ENCODE data around the gene G3BP1. TPM values are rescaled to one million over a fixed set of nuclear protein-coding genes. Genes with fewer than 3 reads are reported as not detected.

Gene G3BP1
- polyA plus RNA-seq, 1 donor from 2014 or later, result 65.5 TPM

DNA sequence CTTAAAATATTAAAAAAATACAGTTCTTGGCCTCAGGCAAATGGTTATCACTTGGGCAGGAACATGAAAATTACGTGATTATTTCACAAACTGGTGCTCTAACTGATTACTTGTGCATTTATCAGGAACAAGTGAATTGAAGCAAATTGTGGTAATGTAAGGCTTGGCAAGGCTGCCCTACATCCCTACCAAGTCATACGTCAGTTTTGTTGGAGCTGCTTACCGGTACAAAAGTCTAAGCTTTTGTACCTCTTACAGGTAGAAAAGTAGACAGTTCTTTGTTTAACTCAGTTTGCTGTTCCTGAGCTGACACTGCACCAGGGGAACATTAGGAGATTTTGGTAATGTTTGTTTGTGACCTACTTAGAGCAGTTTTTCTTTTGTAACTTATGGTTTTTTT, 2.2 kb downstream of the G3BP1 start:
- Histone ChIP-seq H3K27ac (ENCODE audit: low read length) (no peak overlapping the region), H4K20me1 (ENCODE audit: insufficient read depth) (peaks cover 5% of the 10 kb centered on the region)
- TF ChIP-seq TAF1 (IDR thresholded peaks at IDR 0.05; ENCODE audit: low read depth) (no peak), EZH2 (IDR thresholded peaks at IDR 0.05; ENCODE audit: borderline replicate concordance, insufficient read depth, low read length, poor library complexity, severe bottlenecking) (no peak), EP300 (conservative IDR thresholded peaks at IDR 0.05; ENCODE audit: poor library complexity, severe bottlenecking) (no peak), POLR2AphosphoS5 (IDR thresholded peaks at IDR 0.05) (no peak), MXI1 (conservative IDR thresholded peaks at IDR 0.05; ENCODE audit: poor library complexity, severe bottlenecking) (no peak), CTCF (IDR thresholded peaks at IDR 0.05; ENCODE audit: poor library complexity, severe bottlenecking) (no peak), SMC3 (conservative IDR thresholded peaks at IDR 0.05; ENCODE audit: poor library complexity) (no peak), RAD21 (conservative IDR thresholded peaks at IDR 0.05) (no peak)
- TF ChIP-seq, protein P1, sequence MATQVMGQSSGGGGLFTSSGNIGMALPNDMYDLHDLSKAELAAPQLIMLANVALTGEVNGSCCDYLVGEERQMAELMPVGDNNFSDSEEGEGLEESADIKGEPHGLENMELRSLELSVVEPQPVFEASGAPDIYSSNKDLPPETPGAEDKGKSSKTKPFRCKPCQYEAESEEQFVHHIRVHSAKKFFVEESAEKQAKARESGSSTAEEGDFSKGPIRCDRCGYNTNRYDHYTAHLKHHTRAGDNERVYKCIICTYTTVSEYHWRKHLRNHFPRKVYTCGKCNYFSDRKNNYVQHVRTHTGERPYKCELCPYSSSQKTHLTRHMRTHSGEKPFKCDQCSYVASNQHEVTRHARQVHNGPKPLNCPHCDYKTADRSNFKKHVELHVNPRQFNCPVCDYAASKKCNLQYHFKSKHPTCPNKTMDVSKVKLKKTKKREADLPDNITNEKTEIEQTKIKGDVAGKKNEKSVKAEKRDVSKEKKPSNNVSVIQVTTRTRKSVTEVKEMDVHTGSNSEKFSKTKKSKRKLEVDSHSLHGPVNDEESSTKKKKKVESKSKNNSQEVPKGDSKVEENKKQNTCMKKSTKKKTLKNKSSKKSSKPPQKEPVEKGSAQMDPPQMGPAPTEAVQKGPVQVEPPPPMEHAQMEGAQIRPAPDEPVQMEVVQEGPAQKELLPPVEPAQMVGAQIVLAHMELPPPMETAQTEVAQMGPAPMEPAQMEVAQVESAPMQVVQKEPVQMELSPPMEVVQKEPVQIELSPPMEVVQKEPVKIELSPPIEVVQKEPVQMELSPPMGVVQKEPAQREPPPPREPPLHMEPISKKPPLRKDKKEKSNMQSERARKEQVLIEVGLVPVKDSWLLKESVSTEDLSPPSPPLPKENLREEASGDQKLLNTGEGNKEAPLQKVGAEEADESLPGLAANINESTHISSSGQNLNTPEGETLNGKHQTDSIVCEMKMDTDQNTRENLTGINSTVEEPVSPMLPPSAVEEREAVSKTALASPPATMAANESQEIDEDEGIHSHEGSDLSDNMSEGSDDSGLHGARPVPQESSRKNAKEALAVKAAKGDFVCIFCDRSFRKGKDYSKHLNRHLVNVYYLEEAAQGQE (IDR thresholded peaks at IDR 0.05; ENCODE audit: borderline replicate concordance), result no peak

DNA sequence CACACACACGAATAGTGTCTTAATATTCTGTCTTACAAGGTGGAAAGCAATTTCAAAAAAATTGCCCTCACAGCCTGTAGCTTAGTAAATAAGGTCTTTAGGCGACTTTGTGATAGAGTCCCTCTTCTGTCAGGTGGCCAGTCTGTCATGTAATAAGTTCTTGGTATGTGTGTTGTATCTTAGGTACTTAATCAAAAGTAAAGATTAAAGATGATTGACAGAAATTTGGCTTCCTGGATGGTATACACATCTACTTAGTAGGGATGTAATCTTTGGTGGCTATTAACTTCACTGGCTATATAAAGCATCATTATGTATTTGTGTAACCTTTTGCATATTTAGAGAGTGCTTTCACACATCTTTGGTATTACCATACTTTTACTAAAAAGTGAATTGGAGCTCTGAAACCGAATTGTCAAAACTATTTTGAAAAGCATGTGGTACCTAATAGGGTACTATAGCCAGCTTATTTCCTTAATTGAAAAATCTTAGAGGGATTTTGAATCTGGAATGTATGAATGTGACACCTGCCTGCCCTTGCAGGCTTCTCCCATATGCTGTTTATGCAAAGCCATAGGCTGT, 3.4 kb downstream of the G3BP1 start:
- Histone ChIP-seq H3F3A (ENCODE audit: insufficient read depth, low read length, poor library complexity, severe bottlenecking) (no peaks in the 10 kb centered on the region), H4K20me1 (ENCODE audit: insufficient read depth) (peaks cover 5% of the 10 kb centered on the region), H2AFZ (ENCODE audit: low read depth, low read length) (no peak overlapping the region), H3K79me2 (replicated peaks; ENCODE audit: insufficient read depth, low read length) (peaks cover 67% of the 10 kb centered on the region), H3K27me3 (ENCODE audit: insufficient read depth, low read depth, low read length) (no peaks in the 10 kb centered on the region), H3K36me3 (ENCODE audit: insufficient read depth, low read length) (no peaks in the 10 kb centered on the region), H3K9ac (ENCODE audit: low read length) (no peak overlapping the region), H3K9me3 (ENCODE audit: low read length) (no peaks in the 10 kb centered on the region), H3K9me2 (ENCODE audit: insufficient read depth, low read length) (no peaks in the 10 kb centered on the region), H3K27ac (ENCODE audit: low read length) (no peak overlapping the region), H3K4me3 (ENCODE audit: low read length) (peak overlapping the region; percentile 73), H3K4me2 (ENCODE audit: low read length) (no peak overlapping the region)
- no peak for TF ChIP-seq SMC3 (conservative IDR thresholded peaks at IDR 0.05; ENCODE audit: poor library complexity)
- no peak for TF ChIP-seq POLR2AphosphoS5 (IDR thresholded peaks at IDR 0.05)
- no peak for TF ChIP-seq RAD21 (conservative IDR thresholded peaks at IDR 0.05)
- TF ChIP-seq, protein P1 (IDR thresholded peaks at IDR 0.05; ENCODE audit: borderline replicate concordance), result no peak
- TF ChIP-seq EP300 (conservative IDR thresholded peaks at IDR 0.05; ENCODE audit: poor library complexity, severe bottlenecking), result no peak
- no peak for TF ChIP-seq TAF1 (IDR thresholded peaks at IDR 0.05; ENCODE audit: low read depth)
- TF ChIP-seq MXI1 (conservative IDR thresholded peaks at IDR 0.05; ENCODE audit: poor library complexity, severe bottlenecking), result no peak
- TF ChIP-seq CTCF (IDR thresholded peaks at IDR 0.05; ENCODE audit: poor library complexity, severe bottlenecking), result no peak
- TF ChIP-seq EZH2 (IDR thresholded peaks at IDR 0.05; ENCODE audit: borderline replicate concordance, insufficient read depth, low read length, poor library complexity, severe bottlenecking), result no peak

More for the DNA sequence above, 2.2 kb downstream of the G3BP1 start:
- Histone ChIP-seq H3K4me2 (ENCODE audit: low read length) (peak overlapping the region; percentile 85), H3K4me3 (ENCODE audit: low read length) (peak overlapping the region; percentile 73), H3K9ac (ENCODE audit: low read length) (no peak overlapping the region), H3F3A (ENCODE audit: insufficient read depth, low read length, poor library complexity, severe bottlenecking) (no peaks in the 10 kb centered on the region), H3K36me3 (ENCODE audit: insufficient read depth, low read length) (no peaks in the 10 kb centered on the region), H3K79me2 (replicated peaks; ENCODE audit: insufficient read depth, low read length) (peaks cover 55% of the 10 kb centered on the region), H3K27me3 (ENCODE audit: insufficient read depth, low read depth, low read length) (no peaks in the 10 kb centered on the region), H2AFZ (ENCODE audit: low read depth, low read length) (no peak overlapping the region), H3K9me2 (ENCODE audit: insufficient read depth, low read length) (no peaks in the 10 kb centered on the region), H3K9me3 (ENCODE audit: low read length) (no peaks in the 10 kb centered on the region)

All from neural cell (in vitro differentiated cells).